BJ (cell line): Measurements from ENCODE around the gene NDUFA3. TPM values are rescaled to one million over a fixed set of nuclear protein-coding genes. Genes with fewer than 3 reads are reported as not detected.

ENCODE experiments used
- CTCF ChIA-PET: fragments of 350-600 bp; formaldehyde crosslinking; extraction: SDS; loops from one replicate; lab custom pipeline; 2021; ENCODE audit warnings: antibody characterized with exemption, inconsistent platforms; lab: Yijun Ruan, JAX
- POLR2A ChIA-PET: fragments of 300-600 bp; sonication (Branson Sonifier 250); formaldehyde crosslinking; extraction: SDS; loops from one replicate; lab custom pipeline; 2021; ENCODE audit warnings: antibody characterized with exemption; lab: Charles Lee
- DNase-seq: peaks from one replicate; pipeline ENCODE4 v3.0.0-alpha.2; 2011; ENCODE audit warnings: low read depth
- H3K27me3 ChIP-seq: 2 replicates; pipeline ENCODE4 v1.6.0; 2011; ENCODE audit warnings: low read length; ENCODE audit not compliant: control insufficient read depth, insufficient read depth
- H3K36me3 ChIP-seq: 2 replicates; pipeline ENCODE4 v1.5.1; 2011; ENCODE audit warnings: low read length; ENCODE audit not compliant: control insufficient read depth, insufficient read depth
- H3K4me3 ChIP-seq: 2 replicates; pipeline ENCODE4 v1.5.1; 2011; ENCODE audit warnings: low read depth, mild to moderate bottlenecking, control low read depth, low read length
- polyA plus RNA-seq: library from polyadenylated mRNA; depleted of rRNA; stranded (reverse); fragments of >200 nt; gene quantifications from 2 replicates; pipeline ENCODE4 v1.2.3, GENCODE V29; 2011
- TF ChIP-seq, protein P1 (sequence below): IDR thresholded peaks from 2 replicates; pipeline ENCODE4 v1.5.1; 2011; ENCODE audit warnings: low read depth, mild to moderate bottlenecking, control low read depth, inconsistent platforms, low read length, moderate library complexity; ENCODE audit not compliant: insufficient read depth

The NDUFA3 gene
- polyA plus RNA-seq, 1 experiment: 26.6 TPM

DNA sequence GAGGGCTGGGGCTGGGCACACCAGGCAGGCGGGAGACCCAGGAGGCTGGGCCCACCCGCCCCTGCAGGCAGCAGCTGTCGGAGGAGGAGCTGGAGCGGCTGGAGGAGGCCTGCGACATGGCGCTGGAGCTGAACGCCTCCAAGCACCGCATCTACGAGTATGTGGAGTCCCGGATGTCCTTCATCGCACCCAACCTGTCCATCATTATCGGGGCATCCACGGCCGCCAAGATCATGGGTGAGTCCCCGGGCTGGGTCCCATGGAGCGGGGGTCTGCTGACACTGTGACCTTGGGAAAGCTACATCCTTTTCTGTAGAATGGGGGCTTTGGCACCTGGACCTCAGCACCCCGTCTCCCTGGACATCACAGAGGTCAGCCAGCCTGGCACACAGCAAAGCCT is 21.0 kb downstream of the NDUFA3 start:
- H3K36me3 ChIP-seq: peaks cover 36% of the 10 kb centered on the region
- POLR2A ChIA-PET: interaction anchor here (0.6 kb wide), 2 partner anchors 26 to 250 kb away, joined by 3 to 5 read pairs; no protein-coding TSS in a partner anchor
- TF ChIP-seq, protein P1, sequence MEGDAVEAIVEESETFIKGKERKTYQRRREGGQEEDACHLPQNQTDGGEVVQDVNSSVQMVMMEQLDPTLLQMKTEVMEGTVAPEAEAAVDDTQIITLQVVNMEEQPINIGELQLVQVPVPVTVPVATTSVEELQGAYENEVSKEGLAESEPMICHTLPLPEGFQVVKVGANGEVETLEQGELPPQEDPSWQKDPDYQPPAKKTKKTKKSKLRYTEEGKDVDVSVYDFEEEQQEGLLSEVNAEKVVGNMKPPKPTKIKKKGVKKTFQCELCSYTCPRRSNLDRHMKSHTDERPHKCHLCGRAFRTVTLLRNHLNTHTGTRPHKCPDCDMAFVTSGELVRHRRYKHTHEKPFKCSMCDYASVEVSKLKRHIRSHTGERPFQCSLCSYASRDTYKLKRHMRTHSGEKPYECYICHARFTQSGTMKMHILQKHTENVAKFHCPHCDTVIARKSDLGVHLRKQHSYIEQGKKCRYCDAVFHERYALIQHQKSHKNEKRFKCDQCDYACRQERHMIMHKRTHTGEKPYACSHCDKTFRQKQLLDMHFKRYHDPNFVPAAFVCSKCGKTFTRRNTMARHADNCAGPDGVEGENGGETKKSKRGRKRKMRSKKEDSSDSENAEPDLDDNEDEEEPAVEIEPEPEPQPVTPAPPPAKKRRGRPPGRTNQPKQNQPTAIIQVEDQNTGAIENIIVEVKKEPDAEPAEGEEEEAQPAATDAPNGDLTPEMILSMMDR: no peak
- no peak overlapping the region for H3K4me3 ChIP-seq
- CTCF ChIA-PET: no interaction called here
- DNase-seq: no peak
- no peaks in the 10 kb centered on the region for H3K27me3 ChIP-seq

GRCh38 chr19:54124393-54124792 is 21.7 kb downstream of the NDUFA3 start:
- TF ChIP-seq, protein P1: no peak
- ChIA-PET POLR2A (interaction anchor here (0.6 kb wide), 1 partner anchor 27 kb away, joined by 5 read pairs; no protein-coding TSS in a partner anchor), CTCF (no interaction called here)
- Histone ChIP-seq H3K27me3 (no peaks in the 10 kb centered on the region), H3K36me3 (peaks cover 41% of the 10 kb centered on the region), H3K4me3 (no peak overlapping the region)
- DNase-seq: no peak

- DNase-seq: no peak
- POLR2A ChIA-PET: no interaction called here
- TF ChIP-seq, protein P1: no peak
- Histone ChIP-seq H3K4me3 (no peak overlapping the region), H3K36me3 (peaks cover 38% of the 10 kb centered on the region), H3K27me3 (no peaks in the 10 kb centered on the region)
- CTCF ChIA-PET: no interaction called here
These were observed 23.1 kb downstream of the NDUFA3 start for GRCh38 chr19:54125713-54126112.

DNA sequence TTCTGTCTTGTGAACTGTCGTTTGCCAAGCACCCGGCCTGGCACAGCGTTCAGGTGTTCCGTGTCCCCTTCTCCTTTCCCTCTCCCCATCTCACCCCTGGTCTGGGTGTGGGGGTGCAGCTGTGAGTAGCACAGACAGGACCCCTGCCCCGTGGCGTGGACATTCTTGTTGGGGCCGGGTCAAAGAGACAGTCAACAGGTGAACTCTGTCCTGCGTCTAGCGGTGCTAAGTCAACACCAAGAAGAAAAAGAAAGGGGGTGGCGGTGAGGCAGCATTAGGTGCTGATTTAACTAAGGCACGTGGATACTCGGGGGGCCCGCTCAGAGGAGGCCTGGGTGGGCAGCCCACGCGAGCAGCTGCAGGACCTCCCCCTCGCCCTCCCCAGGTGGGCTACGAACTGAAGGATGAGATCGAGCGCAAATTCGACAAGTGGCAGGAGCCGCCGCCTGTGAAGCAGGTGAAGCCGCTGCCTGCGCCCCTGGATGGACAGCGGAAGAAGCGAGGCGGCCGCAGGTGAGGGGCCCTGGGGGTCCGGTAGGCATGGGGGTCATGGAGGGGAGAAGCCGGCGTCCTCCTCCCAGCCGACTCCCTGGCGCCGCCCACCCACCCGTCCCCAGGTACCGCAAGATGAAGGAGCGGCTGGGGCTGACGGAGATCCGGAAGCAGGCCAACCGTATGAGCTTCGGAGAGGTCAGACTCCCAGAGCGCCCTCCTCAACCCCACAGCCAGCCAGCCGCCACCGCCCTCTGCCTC is 25.2 kb downstream of the NDUFA3 start:
- CTCF ChIA-PET: no interaction called here
- Histone ChIP-seq H3K4me3 (no peak overlapping the region), H3K36me3 (peaks cover 35% of the 10 kb centered on the region), H3K27me3 (no peaks in the 10 kb centered on the region)
- no peak for DNase-seq
- POLR2A ChIA-PET: no interaction called here
- TF ChIP-seq, protein P1: no peak

GRCh38 chr19:54128441-54128725 is 25.7 kb downstream of the NDUFA3 start:
- ChIA-PET CTCF (no interaction called here), POLR2A (no interaction called here)
- no peak for DNase-seq
- Histone ChIP-seq H3K36me3 (peaks cover 34% of the 10 kb centered on the region), H3K4me3 (no peak overlapping the region), H3K27me3 (no peaks in the 10 kb centered on the region)
- TF ChIP-seq, protein P1: no peak
